Fibroblast of lung (primary cell): ENCODE data around the gene RCSD1. TPM values are rescaled to one million over a fixed set of nuclear protein-coding genes. Genes with fewer than 3 reads are reported as not detected.

Source experiments
- DNase-seq, 2 donors: peaks; one replicate each; pipeline versions ENCODE4 v3.0.0 to v3.0.0-alpha.2; 2010; ENCODE audit warnings: low read depth in 2 of 2
- H2AFZ ChIP-seq: 2 replicates; pipeline ENCODE4 v1.5.1; 2012; ENCODE audit warnings: low read length, control low read depth, inconsistent platforms
- H3K27ac ChIP-seq: 2 replicates; pipeline ENCODE4 v1.5.1; 2011; ENCODE audit warnings: low read length, control low read depth; ENCODE audit not compliant: insufficient read depth
- H3K27me3 ChIP-seq: 2 replicates; pipeline ENCODE4 v1.5.1; 2011; ENCODE audit warnings: mild to moderate bottlenecking, low read length; ENCODE audit not compliant: control insufficient read depth, insufficient read depth
- H3K36me3 ChIP-seq: 2 replicates; pipeline ENCODE4 v1.5.1; 2011; ENCODE audit warnings: low read length; ENCODE audit not compliant: control insufficient read depth, insufficient read depth
- H3K4me1 ChIP-seq: 2 replicates; pipeline ENCODE4 v1.5.1; 2011; ENCODE audit warnings: low read length; ENCODE audit not compliant: control insufficient read depth, insufficient read depth; ENCODE audit errors: extremely low read depth
- H3K4me2 ChIP-seq: 2 replicates; pipeline ENCODE4 v1.5.1; 2011; ENCODE audit warnings: low read length, control low read depth; ENCODE audit not compliant: insufficient read depth; ENCODE audit errors: extremely low read depth
- H3K4me3 ChIP-seq, 4 experiments: fragments of 200-600 bp in 1 of 4; sonication (generic) in 1 of 4; replicated peaks in 1 of 4; 2 replicates each; pipeline ENCODE4 v1.5.1; 2011 to 2016; ENCODE audit warnings: low read length in 4 of 4, low read depth in 3 of 4, mild to moderate bottlenecking in 3 of 4, control low read depth in 2 of 4, inconsistent platforms in 1 of 4, mixed read lengths in 1 of 4; ENCODE audit not compliant: insufficient read depth in 1 of 4; ENCODE audit errors: control extremely low read depth in 1 of 4
- H3K79me2 ChIP-seq: 2 replicates; pipeline ENCODE4 v1.5.1; 2012; ENCODE audit warnings: mild to moderate bottlenecking, low read length, inconsistent platforms; ENCODE audit not compliant: control insufficient read depth, insufficient read depth
- H3K9ac ChIP-seq: 2 replicates; pipeline ENCODE4 v1.5.1; 2011; ENCODE audit warnings: mild to moderate bottlenecking, low read length, control low read depth; ENCODE audit not compliant: insufficient read depth
- H3K9me3 ChIP-seq: 2 replicates; pipeline ENCODE4 v1.5.1; 2012; ENCODE audit warnings: low read depth, low read length; ENCODE audit not compliant: control insufficient read depth, insufficient read depth
- H4K20me1 ChIP-seq: 2 replicates; pipeline ENCODE4 v1.5.1; 2011; ENCODE audit warnings: low read length; ENCODE audit not compliant: control insufficient read depth, insufficient read depth; ENCODE audit errors: extremely low read depth
- EZH2 ChIP-seq: IDR thresholded peaks from 2 replicates; pipeline ENCODE4 v1.5.1; 2012; ENCODE audit warnings: low read length, control low read depth, mild to moderate bottlenecking; ENCODE audit errors: missing control alignments
- polyA plus RNA-seq, 2 donors: library from polyadenylated mRNA; depleted of rRNA in 1 of 2; stranded (reverse) in 1 of 2; unstranded in 1 of 2; fragments of >200 nt; gene quantifications; 2 replicates each; pipeline ENCODE4 v1.2.1, GENCODE V29; 2011 to 2012; ENCODE audit warnings: missing spikeins in 1 of 2
- total RNA-seq: library from RNA; depleted of rRNA; stranded (reverse); fragments of >200 nt; gene quantifications from 2 replicates; pipeline ENCODE4 v1.2.1, GENCODE V29; 2014
- TF ChIP-seq, protein P1 (sequence below), 2 donors: IDR thresholded peaks in 1 of 2; conservative IDR thresholded peaks in 1 of 2; 1 replicate in 1 of 2; 2 replicates in 1 of 2; pipeline ENCODE4 v1.5.1; 2011 to 2012; ENCODE audit warnings: low read length in 2 of 2, control low read depth in 1 of 2, inconsistent platforms in 1 of 2, low read depth in 1 of 2, mild to moderate bottlenecking in 1 of 2

RCSD1 gene
- total and polyA plus RNA-seq, 2 donors (not counting 1 experiment from before 2014, with no cell fraction given), result under 0.01 to 4.1 TPM

DNA sequence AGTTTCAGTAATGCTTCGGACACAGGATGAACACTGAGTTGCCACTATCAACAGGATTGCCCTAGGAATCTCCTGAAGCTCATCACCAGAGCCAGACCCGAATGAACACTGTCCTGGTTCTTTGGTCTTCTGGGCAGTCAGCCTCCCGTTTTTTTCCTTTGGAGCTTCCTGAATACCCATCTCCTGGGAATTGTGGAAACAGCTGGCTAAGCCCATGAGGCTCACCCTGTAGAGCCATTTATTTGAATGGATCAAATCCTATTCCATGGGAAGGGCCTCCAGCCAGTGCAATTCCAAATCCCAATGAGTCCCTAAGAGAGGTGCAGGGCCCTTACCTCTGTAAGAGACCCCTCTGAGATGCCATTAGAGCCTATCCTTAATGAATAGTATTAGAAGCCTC lies 5.9 kb downstream of the RCSD1 start:
- DNase-seq, result no peak
- H3K9me3 ChIP-seq, result no peaks in the 10 kb centered on the region
- H2AFZ ChIP-seq, result no peak overlapping the region
- TF ChIP-seq, protein P1, sequence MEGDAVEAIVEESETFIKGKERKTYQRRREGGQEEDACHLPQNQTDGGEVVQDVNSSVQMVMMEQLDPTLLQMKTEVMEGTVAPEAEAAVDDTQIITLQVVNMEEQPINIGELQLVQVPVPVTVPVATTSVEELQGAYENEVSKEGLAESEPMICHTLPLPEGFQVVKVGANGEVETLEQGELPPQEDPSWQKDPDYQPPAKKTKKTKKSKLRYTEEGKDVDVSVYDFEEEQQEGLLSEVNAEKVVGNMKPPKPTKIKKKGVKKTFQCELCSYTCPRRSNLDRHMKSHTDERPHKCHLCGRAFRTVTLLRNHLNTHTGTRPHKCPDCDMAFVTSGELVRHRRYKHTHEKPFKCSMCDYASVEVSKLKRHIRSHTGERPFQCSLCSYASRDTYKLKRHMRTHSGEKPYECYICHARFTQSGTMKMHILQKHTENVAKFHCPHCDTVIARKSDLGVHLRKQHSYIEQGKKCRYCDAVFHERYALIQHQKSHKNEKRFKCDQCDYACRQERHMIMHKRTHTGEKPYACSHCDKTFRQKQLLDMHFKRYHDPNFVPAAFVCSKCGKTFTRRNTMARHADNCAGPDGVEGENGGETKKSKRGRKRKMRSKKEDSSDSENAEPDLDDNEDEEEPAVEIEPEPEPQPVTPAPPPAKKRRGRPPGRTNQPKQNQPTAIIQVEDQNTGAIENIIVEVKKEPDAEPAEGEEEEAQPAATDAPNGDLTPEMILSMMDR (conservative IDR thresholded peaks at IDR 0.05 in 1 of 2, IDR thresholded peaks at IDR 0.05 in 1 of 2; ENCODE audit: low read depth in 1 of 2, low read length in 2 of 2), result no peak
- no peak for TF ChIP-seq EZH2
- H3K27me3 ChIP-seq, result peaks cover 8% of the 10 kb centered on the region
- peaks cover 3% of the 10 kb centered on the region for H3K4me1 ChIP-seq
- no peaks in the 10 kb centered on the region for H3K79me2 ChIP-seq
- H3K27ac ChIP-seq, result no peak overlapping the region
- H3K36me3 ChIP-seq, result no peaks in the 10 kb centered on the region
- H3K4me2 ChIP-seq, result no peak overlapping the region
- no peak overlapping the region for H3K9ac ChIP-seq
- H4K20me1 ChIP-seq, result no peaks in the 10 kb centered on the region
- H3K4me3 ChIP-seq, result no peak overlapping the region

GRCh38 chr1:167638064-167638463 lies 8.0 kb downstream of the RCSD1 start:
- DNase-seq, result no peak
- Histone ChIP-seq H3K27me3 (peaks cover 10% of the 10 kb centered on the region), H3K4me3 (no peak overlapping the region), H3K79me2 (no peaks in the 10 kb centered on the region), H3K27ac (no peak overlapping the region), H3K9ac (no peak overlapping the region), H4K20me1 (no peaks in the 10 kb centered on the region), H3K4me1 (peaks cover 3% of the 10 kb centered on the region), H3K36me3 (no peaks in the 10 kb centered on the region), H3K4me2 (no peak overlapping the region), H3K9me3 (no peaks in the 10 kb centered on the region), H2AFZ (no peak overlapping the region)
- no peak for TF ChIP-seq EZH2
- TF ChIP-seq, protein P1 (conservative IDR thresholded peaks at IDR 0.05 in 1 of 2, IDR thresholded peaks at IDR 0.05 in 1 of 2; ENCODE audit: low read depth in 1 of 2, low read length in 2 of 2), result no peak

DNA sequence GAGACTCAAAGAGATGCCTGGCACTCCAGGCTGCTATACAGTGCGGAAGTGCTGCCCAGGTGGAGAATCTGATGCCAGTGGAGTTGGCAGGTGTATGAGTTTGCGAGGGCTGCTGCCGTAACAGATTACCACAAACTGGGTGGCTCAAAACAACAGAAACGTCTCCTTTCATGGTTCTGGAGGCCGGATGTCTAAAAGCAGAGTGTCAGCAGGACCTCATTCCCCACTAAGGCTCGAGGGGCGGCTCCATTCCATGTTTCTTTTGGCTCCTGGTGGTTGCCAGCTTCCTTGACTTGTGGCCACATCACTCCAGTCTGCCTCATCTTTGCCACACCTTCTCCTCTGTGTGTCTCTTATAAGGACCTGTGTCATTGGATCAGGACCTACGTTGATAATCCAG lies 10.0 kb downstream of the RCSD1 start:
- no peak for DNase-seq
- Histone ChIP-seq H3K9ac (no peak overlapping the region), H2AFZ (no peak overlapping the region), H4K20me1 (no peaks in the 10 kb centered on the region), H3K4me2 (no peak overlapping the region), H3K79me2 (no peaks in the 10 kb centered on the region), H3K9me3 (no peaks in the 10 kb centered on the region), H3K4me3 (no peak overlapping the region), H3K27me3 (peaks cover 10% of the 10 kb centered on the region), H3K27ac (no peak overlapping the region), H3K36me3 (no peaks in the 10 kb centered on the region), H3K4me1 (peaks cover 2% of the 10 kb centered on the region)
- no peak for TF ChIP-seq EZH2
- TF ChIP-seq, protein P1 (conservative IDR thresholded peaks at IDR 0.05 in 1 of 2, IDR thresholded peaks at IDR 0.05 in 1 of 2; ENCODE audit: low read depth in 1 of 2, low read length in 2 of 2), result no peak
